Right renal pelvis (tissue), 4 donors: ENCODE data around the gene GRIFIN. TPM values are rescaled to one million over a fixed set of nuclear protein-coding genes. Genes with fewer than 3 reads are reported as not detected.
A peak's percentile ranks its signal among the peaks of the same experiment; 100 is the strongest.
"Not testable (repeated sequence)": the region's sequence is repeated elsewhere in the genome, so short reads cannot be mapped to it uniquely, and the experiment has no call there.

Experiments
- DNase-seq, 4 donors: peaks; one replicate each; pipeline ENCODE4 v3.0.0-alpha.2; 2013; ENCODE audit warnings: low read depth in 4 of 4, low spot score in 3 of 4, missing footprints in 1 of 4
- polyA plus RNA-seq, 4 donors: library from polyadenylated mRNA; unstranded; fragments of 120-200 nt; gene quantifications; one replicate each; pipeline ENCODE4 v1.2.1, GENCODE V29; 2013; ENCODE audit not compliant: insufficient read length in 4 of 4

Gene GRIFIN
- polyA plus RNA-seq, 4 donors = 0.30 TPM; not detected in 3

GRCh38 chr7:2461268-2462026 lies 14.8 kb downstream of the GRIFIN start:
- DNase-seq = no peak

DNA sequence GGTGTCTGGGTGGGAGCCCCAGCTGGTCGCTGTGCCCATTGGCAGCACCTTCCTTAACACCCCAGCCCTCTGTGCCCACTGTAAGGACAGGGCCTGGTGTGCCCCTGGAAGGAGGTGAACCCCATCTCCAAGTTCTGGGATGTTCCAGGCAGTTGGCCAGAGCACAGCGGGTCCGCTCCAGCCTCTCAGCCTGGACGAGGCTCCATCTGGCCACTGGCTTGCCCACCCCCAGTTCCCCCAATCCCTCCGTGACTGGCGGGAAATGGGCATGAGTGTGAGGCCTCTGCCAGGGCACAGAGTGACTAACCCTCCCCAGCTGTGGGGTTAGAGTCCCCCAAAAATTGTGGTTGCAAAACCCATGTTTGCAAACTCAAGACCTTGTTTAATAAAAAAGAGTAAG lies 15.6 kb downstream of the GRIFIN start:
- no peak for DNase-seq

GRCh38 chr7:2460188-2460587 lies 16.0 kb downstream of the GRIFIN start:
- DNase-seq = no peak

DNA sequence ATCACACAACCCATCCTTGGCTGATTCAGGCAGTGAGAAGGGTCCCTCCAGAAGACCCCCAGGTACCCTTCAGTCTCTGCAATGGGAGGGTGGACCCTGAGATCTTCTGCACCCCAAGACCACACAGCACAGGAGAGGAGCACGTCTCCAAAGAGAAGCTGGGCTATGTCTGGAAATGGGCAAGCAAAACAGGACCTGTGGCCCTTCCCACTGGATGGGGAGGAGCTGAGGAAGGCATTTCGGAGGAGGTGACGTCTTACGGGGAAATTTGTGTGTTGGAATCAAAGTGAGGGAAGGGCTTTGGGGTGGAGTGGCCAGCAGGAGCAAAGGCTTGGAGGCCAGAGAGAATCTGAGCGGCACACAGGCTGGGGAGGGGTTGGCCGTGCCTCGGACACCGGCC lies 16.5 kb downstream of the GRIFIN start:
- no peak for DNase-seq

DNA sequence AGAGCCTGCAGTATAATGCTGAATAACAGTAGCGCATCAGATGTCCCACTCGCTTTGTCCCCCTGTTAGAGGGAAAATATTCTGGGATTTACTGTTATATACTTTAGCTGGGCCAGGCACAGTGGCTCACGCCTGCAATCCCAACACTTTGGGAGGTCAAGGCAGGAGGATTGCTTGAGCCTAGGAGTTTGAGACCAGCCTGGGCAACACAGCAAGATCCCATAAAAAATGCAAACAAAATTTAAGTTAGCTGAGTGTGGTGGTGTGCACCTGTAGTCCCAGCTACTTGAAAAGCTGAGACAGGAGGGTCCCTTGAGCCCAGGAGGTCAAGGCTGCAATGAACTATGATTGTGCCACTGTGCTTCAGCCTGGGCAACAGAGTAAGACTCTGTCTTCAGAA lies 22.3 kb downstream of the GRIFIN start:
- DNase-seq = not testable (repeated sequence)

DNA sequence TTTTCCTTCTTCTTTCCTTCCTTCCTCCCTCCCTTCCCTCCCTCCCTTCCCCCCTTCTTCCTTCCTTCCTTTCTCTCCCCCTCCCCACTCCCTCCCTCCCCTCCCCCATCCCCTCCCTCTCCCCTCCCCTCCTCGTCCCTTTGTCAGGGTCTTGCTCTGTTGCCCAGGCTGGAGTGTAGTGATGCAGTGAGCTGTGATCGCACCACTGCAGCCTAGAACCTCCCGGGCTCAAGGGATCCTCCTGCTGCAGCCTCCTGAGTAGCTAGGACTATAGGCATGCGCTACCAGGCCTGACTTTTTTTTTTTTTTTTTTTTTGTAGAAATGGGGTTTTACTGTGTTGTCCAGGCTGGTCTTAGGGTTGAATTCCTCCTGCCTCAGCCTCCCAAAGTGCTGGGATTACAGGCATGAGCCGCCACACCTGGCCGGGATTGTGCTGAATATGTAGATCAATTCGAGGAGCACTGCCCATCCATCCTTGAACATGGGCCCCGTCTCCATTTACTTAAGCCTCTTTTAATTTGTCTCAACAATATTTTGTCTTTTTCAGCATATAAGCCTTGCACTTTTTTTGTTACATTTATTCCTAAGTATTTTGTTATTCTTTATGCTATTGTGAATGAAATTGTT lies 23.4 kb downstream of the GRIFIN start:
- no peak for DNase-seq

GRCh38 chr7:2452074-2452507 lies 24.1 kb downstream of the GRIFIN start:
- DNase-seq = no peak

DNA sequence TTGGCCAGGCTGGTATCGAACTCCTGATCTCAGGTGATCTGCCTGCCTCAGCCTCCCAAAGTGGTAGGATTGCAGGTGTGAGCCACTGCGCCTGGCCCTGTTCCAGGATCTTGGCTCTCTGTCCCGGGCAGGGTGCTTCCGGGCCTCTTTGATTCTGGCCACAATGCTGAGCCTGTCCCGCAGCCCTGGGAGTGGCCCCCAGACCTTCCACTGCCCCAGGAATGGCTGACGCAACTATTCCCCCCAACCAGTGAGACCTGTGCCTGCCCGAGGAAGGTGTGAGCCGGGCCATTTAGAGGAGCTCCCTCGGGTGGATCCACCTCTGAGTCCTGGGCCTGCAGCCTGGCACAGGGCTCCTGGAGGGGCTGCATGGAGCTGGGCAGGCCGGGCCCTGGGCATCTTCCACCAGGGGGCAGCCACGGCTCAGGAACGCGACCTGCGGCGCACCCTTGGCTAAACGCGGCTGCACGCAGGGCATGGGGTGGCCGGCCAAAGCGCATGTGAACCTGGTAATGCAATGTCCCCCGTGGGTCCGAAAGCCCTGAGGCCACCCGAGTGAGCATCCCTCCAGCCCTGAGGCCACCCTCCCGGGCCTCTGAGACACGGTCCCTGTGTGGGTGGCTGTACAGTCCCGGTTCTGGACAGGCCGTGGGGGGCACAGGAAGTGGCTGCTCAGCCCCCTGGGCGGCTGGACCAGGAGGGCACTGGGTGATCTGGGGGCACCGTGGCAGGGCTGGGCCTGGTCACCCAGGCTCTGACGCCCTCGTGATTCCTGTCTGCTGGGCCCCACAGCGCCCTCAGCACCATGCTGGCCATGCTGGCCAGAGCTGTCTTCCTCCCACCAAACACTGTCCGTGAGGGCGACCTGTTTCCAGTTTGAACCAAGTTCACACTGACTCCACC lies 24.8 kb downstream of the GRIFIN start:
- DNase-seq = peak; percentile 50 to 69 (median 53)

DNA sequence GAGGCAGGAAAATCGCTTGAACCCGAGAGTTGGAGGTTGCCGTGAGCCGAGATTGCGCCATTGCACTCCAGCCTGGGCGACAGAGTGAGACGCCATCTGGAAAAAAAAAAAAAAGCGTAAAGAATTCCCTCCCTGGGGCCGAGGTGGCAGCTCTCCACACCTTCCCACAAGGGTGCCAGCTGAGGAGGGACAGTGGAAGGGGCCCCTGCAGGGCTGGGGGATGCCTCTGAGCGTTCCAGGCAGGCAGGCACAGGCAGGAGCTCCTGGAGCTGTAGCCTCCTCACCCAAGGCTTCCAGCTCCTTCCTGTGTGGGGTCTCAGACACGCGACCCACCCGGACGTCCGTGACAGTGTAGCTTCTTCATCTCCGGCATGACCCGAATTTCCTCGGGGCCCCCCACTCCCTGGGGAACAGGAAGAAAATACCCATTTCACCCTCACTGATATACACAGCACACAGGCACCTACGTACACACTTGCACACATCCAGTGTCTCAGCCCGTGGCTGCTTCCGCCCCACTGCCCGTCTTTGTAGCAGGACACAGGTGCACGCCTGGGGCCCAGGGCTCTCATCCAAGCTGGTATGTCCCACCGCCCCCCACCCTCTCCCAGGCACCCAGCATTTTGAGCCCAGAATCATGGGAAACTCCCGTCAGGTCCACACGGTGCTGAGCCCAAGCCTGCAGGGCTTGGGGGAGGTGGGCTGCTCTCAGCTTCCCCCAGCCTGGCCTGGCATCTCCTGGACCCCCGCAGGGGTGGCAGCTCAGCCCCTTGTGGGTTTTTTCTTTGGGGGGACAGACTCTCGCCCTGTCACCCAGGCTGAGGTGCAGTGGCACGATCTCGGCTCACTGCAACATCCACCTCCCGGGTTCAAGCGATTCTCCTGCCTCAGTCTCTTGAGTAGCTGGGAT lies 25.7 kb downstream of the GRIFIN start:
- DNase-seq = no peak

GRCh38 chr7:2446676-2447075 lies 29.5 kb downstream of the GRIFIN start:
- no peak for DNase-seq

DNA sequence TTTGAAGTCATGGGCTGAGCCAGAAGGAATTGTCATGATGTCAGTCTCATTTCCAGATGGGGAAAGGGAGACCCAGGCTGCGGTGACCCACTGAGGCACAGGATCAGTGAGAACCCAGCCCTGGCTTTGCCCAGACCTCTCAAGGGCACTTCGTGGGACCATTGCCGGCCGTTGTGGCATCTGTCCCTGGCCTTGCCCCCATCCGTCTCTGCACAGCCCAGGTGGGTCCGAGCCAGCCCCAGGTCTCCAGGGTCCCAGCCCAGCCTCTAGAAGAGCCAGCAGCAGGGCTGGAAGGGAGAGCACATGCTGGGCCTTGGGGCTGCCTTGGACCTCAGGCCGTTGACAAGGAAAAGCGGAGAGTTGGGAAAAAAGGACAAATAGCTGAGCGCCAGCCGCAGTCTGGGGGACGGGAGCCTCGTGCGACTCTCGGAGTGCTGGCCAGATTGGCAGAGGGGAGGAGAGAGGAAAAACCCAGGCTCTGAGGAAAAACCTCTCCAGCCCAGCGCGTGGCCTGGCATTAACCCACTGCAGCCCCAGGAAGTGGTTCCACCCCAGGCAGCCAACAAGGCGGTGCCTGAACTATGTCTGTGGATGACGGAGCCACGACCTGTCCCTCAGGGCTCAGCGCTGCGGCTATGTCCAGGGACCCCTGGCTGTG lies 30.2 kb downstream of the GRIFIN start:
- DNase-seq = no peak

DNA sequence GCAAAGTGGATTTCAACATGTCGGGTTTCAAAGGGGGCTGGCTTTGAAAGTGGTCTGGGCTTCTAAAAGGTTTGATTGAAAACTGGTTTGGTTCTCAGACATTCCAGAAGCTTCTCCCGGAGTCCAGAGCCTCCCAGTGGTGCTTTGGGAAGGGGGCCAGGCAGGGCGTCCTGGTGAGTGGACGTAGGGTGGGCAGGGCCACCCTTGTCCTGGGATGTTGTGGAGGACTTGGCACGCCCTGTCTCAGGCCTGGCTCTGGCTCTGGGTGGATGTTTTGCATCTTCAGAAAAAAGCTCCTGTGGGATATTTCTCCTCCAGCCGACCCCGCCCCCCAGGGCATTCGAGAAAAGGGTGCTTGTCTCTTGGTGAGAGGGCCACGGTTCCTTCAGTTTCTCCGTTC lies 31.2 kb downstream of the GRIFIN start:
- no peak for DNase-seq

GRCh38 chr7:2444476-2444875 lies 31.7 kb downstream of the GRIFIN start:
- no peak for DNase-seq

DNA sequence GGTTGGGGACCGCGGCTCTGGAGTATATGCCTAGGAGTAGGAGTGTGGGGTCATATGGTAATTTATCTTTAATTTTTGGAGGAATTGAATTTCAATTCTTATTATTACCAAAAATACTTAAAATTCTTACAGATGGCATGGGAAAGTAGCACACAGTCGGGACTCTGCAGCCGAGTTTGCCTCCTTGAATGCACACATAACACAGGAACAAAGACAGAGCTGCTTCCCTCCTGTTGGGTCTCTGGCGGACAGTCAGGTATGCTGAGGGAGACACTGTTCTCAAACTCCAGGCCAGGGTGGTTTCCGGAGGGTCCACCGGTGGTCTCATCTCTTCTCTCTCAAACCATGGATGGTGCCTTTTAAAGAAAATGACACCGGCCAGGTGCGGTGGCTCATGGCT lies 32.7 kb downstream of the GRIFIN start:
- DNase-seq = no peak

DNA sequence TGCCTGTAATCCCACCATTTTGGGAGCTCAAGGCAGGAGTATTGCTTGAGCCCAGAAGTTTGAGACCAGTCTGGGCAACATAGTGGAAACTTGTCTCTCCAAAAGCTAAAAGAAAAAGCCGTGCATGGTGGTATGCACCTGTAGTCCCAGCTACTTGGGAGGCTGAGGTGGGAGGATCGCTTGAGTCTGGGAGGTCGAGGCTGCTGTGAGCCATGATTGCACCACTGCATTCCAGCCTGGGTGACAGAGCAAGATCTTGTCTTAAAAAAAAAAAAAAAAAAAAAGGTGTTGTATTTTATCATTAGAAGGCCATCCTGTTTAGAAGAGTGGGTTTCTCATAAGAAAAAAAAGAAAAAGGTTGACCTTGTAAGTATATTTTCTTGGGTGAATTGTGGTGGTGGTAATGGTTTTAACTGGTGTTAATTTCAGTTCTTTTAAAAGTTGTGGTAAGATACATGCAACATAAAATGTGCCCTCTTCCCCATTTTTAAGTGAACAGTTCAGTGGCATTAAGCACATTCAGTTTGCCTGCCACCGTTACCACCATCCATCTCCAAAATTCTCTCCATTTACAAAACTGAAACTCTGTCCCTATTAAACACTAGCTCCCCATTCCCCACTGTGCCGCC lies 34.7 kb downstream of the GRIFIN start:
- no peak for DNase-seq

DNA sequence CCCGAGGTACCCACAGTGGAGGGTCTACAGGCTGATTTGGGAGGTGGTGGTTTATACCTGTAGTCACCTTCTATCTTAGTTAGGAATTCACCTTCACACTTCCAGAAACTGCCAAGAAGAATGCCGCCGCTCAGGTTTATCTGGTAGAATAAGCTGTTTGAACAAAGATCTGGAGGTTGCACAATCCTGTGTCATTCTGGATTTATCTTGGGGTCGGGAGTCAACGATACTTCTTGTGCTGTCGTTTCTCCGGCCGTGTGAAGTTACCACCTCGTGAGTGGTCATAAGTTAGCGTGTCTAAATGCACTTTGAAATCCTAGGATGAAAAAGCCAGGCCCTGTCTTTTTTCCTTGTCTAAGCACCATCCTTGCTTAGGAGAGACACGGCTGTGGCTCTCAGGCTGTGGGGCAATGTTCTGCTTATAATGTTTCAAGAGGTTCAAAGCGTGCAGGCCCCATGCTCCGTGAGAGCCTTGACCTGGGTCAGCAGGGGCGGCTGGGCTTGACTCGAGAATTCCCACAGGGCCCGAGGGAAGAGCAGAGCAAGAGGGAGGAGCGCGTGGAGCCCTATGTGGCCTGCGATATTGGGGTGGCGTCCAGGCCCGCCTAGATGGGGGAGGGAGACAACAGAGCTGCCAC lies 35.5 kb downstream of the GRIFIN start:
- DNase-seq = peak in 1 of 4 donors; percentile 27

DNA sequence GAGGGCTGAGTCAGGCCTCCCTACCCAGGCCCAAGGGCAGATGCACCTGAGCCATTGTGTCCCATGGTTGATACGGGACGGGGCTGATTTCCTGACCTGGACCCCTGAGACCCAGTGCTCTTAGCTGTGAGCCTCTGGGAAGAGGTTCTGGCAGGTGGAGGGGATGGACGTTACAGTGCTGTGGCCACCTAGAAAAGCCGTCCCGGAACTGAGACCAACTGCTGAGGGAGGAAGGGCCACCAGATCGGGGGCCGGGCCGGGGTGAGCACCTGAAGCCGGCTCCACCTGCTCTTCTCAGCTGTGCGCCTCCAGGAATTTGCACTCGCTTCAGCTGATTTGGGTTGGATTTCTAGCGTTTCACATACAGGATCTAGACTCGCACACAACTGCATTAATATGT lies 37.4 kb downstream of the GRIFIN start:
- DNase-seq = no peak

GRCh38 chr7:2438186-2438585 lies 38.0 kb downstream of the GRIFIN start:
- DNase-seq = no peak
